ENCODE results near the gene CDH4.
A peak's percentile ranks its signal among the peaks of the same experiment; 100 is the strongest.
"Not testable (repeated sequence)": the region's sequence is repeated elsewhere in the genome, so short reads cannot be mapped to it uniquely, and the experiment has no call there.

CDH4 gene

GRCh38 chr20:61945495-61945894 lies 693.4 kb downstream of the CDH4 start:
- DNase-seq, result not testable (repeated sequence)

DNA sequence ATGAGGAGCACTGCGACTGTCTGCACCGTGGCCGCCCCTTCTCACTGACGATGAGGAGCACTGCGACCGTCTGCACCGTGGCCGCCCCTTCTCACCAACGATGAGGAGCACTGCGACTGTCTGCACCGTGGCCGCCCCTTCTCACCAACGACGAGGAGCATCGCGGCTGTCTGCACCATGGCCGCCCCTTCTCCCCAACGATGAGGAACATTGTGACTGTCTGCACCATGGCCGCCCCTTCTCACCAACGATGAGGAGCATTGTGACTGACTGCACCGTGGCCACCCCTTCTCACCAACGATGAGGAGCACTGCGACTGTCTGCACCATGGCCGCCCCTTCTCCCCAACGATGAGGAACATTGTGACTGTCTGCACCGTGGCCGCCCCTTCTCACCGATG lies 696.0 kb downstream of the CDH4 start:
- not testable (repeated sequence) for DNase-seq

DNA sequence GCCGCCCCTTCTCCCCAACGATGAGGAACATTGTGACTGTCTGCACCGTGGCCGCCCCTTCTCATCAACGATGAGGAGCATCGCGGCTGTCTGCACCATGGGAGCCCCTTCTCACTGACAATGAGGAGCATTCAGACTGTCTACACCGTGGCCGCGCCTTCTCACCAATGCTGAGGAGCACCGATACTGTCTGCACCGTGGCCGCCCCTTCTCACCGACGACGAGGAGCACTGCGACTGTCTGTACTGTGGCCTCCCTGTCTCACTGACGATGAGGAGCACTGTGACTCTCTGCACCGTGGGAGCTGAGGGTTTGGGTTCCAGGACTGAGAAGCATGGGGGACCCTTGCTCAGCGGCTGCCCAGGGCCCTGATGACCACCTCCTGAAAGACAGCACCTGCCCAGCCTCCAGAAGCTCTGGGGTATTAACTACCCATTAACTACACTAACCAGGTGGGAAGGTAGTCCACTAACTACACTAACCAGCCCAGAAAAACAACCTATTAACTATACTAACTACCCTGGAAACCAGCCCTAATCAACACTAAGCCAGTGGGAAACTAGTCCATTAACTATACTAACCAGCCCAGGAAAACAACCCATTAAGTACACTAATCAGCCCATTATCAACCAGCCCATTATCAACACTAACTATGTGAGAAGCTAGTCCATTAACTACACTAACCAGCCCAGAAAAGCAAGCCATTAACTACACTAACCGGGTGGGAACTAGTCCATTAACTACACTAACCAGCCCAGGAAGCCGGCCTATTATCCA lies 696.7 kb downstream of the CDH4 start:
- DNase-seq, result no peak

GRCh38 chr20:61949363-61949713 lies 697.3 kb downstream of the CDH4 start:
- DNase-seq, result no peak

DNA sequence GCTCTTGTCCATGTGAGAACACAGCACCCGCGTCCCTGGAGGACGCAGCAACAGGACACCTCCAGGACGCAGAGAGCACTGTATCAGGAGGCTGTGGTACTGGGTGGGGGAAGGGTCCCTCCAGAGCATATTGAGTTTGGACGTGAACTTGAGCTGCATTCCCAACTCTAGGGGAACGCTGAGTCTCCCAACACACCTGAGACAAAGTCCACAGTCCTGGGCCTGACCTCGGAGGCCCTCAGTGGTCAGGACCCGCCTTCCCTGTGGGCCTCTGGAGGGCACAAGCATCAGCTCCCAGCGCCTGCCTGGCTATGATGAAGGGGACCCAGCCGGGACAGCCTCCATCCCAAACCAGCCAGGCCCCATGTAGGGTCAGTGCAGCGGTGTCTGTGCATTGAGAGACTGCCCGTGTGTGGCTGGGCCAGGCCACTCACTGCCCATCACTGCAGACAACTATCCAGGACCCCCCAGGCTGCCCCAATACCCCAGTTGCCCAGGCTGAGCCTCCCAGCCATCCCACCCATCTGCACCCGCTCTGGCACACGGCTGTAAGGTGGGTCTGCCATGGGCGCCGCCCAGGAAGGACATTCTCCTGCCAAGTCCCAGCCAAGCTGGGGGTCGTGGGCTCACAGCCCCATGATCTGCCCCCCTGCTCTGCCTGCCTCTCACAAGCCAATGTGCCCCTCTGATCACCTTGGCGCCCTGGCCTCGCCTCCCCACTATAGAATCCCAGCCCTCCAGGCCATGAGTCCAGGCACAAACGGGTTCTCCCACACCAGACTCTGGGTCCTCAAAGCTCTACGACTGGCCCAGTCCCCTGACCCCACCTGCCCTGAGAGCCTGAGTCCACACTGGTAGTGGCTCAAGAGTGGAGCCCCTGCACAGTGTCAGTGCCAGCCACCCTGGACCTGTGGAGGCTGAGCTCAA lies 697.9 kb downstream of the CDH4 start:
- DNase-seq, result no peak

DNA sequence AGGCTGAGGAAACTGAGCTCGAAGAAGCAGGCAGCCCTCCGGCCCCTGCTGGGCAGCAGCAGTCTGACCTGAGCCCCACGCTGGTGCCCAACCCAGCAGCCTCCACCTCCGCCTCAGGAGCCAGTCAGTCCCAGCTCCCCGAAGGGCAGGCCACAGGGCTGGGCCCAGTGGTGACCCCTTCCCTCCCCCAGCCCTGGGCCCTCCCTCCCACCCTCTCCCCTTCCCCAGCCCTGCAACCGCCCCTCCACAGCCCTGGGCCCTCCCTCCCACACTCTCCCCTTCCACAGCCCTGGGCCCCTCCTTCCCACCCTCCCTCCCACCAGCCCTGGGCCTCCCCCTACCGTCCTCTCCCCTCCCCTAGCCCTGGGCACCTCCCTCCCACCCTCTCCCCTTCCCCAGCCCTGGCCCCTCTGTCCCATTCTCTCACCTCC lies 698.6 kb downstream of the CDH4 start:
- DNase-seq, result no peak

DNA sequence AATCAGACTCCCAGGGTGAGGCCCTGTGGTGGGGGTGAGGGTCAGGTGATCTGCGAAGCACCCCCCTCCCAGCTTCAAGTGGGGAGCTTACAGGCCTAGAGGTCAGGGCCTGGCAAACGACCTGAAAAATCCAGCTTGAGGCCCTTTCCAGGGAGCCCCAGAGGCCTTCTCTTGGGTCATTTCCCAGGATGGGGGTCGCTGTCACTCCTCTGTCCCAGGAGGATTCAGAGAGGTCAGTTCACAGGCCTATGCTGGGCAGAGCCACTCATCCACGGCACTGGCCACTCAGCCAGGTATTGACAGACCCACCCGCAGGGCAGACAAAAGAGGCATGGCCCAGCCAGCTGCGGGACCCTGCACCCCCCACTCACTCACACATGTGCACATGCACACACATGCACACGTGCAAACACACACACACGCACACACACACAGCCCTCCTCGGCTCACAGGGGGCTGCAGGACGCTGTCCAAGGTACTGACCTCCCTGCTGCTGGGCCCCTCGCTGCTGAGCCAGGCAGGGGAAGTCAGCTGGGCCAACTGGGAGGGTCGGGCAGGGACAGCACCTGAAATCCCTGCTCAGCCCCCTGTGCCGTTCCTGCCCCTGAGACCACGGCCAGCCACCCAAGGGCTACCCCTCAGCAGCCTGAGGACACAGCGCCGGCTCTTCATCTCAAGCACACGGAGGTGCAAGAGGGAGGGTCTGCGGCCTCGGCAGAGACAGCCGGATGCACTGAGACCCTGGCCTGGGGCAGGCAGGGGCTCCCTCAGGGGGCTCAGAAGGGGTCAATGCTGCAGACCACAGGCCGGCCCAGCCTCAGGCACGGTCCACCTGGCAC lies 699.9 kb downstream of the CDH4 start:
- no peak for DNase-seq

- no peak for DNase-seq
These were observed 701.3 kb downstream of the CDH4 start for GRCh38 chr20:61953037-61954021.

- DNase-seq, result peak; percentile 80
These were observed 702.4 kb downstream of the CDH4 start for GRCh38 chr20:61954276-61955021.

- no peak for DNase-seq
These were observed 703.8 kb downstream of the CDH4 start for GRCh38 chr20:61955668-61956395.

DNA sequence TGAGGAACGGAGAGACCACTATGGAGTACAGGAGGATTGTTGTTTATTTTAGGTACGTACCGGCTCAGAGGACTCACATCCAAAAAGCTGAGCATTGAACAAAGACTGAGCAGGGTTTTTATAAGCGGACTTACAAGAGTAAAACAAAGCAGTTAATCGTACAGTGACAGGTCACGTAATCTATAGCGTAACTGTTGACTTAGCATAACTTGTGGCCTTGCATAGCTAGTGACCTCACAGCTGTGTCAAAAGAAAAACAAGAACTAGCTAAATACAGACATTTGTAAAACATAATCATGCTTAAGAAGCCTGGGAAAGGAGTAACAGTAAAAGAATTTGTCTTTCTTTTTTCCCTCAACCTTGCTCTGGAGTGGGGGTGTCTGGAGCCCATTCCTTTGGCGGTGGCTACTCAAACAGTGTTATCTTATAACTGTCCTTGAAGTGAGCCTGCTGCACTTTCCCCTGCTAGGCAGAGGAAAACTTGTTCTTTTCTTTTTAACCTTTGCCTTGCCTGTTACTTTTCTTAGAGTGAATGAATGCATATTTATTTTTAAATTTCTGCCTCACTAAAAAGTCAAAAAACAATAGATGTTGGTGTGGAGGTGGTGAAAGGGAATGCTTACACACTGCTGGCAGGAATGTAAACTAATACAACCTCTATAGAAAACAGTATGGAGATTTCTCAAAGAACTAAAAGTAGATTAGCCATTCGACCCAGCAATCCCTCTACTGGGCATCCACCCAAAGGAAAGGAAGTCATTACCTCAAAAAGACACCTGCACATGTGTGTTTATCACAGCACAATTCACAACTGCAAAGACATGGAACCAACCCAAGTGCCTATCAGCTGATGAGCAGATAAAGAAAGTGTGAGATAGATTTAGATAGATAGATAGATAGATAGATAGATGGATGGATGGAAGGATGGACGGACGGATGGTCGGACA lies 704.6 kb downstream of the CDH4 start:
- no peak for DNase-seq

GRCh38 chr20:61957961-61958715 lies 706.1 kb downstream of the CDH4 start:
- DNase-seq, result no peak

DNA sequence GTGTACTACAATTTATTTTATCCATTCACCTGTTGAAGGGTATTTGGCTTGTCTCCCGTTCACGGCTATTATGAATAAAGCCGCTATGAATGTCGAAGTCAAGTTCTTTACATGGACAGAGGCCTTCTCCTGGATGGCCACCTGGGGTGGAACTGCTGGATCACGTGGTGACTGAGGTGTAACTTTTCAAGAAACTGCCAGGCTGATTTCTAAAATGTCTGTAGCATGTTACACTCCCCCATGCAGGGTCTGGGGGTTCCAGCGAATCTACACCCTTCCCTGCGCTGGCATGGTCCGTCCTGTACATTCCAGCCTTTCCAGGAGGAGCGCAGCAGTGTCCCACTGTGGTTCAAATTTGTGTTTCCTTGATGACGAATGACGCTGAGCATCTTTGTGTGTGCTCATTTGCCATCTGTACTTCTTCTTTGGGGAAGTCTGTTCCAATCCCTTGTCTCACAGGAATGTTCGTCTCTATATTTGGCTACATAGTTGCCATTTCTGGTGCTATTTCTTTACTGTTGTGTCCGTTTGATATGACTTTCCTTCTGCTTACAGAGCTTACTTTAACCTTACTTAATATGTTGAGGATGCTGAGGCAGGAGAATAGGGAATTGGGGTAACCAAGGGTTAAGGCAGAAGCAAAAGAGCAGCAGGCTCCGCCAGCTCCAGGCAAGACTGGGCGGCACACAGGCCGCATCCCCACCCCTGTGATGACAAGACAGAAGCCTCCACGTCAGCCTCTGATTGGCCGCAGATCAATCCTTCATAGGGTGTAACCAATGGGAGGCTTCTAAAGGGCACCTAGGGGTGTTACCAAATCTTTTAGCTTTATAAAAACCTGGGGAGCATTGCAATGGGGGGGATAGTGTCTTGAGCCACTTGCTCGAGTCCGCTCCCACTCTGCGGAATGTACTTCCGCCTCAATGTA lies 707.0 kb downstream of the CDH4 start:
- no peak for DNase-seq

DNA sequence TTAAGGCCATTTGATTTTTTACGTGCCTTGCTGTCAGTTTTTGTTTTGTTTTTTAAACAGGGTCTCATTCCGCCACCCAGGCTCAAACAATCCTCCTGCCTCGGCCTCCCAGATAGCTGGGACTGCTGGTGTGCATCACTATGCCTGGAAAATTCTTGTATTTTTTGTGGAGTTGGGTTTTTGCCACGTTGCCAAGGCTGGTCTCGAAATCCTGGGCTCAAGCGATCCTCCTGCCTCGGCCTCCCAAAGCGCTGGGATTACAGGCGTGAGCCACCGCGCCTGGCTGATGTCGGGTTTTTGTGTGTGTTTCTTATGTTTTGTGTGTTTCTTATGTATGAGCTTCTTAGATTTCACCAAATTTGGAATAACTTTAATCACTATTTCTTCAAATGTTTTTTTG lies 708.8 kb downstream of the CDH4 start:
- no peak for DNase-seq

GRCh38 chr20:61963149-61963548 lies 711.1 kb downstream of the CDH4 start:
- no peak for DNase-seq

- no peak for DNase-seq
These were observed 712.0 kb downstream of the CDH4 start for GRCh38 chr20:61963885-61964674.

All from NCI-H2029 (cell line).